ENCODE data around the gene LMOD3.

LMOD3 gene

GRCh38 chr3:69122403-69122802 is at the start of gene LMOD3:
Gene LMOD3 (minus strand): TSS chr3:69122595. CDS start chr3:69122386, 209 bp downstream.
- in situ Hi-C loops (cut with HindIII; ENCODE audit: low sequenced_read_pairs): loop anchor here (25.0 kb wide), 1 partner anchor 540 kb away; no protein-coding TSS in a partner anchor

- in situ Hi-C loops (cut with HindIII; ENCODE audit: low sequenced_read_pairs): loop anchor here (25.0 kb wide), 1 partner anchor 140 kb away; no protein-coding TSS in a partner anchor
These were observed 49.7 kb upstream of the LMOD3 start for GRCh38 chr3:69172058-69172457.

GRCh38 chr3:69166446-69166845 is 44.1 kb upstream of the LMOD3 start:
- in situ Hi-C loops (cut with HindIII; ENCODE audit: low sequenced_read_pairs): loop anchor here (25.0 kb wide), 1 partner anchor 146 kb away; no protein-coding TSS in a partner anchor

- in situ Hi-C loops (cut with HindIII; ENCODE audit: low sequenced_read_pairs): loop anchor here (25.0 kb wide), 1 partner anchor 147 kb away; no protein-coding TSS in a partner anchor
These were observed 43.3 kb upstream of the LMOD3 start for GRCh38 chr3:69165744-69166143.

GRCh38 chr3:69164296-69164695 is 41.9 kb upstream of the LMOD3 start:
- in situ Hi-C loops (cut with HindIII; ENCODE audit: low sequenced_read_pairs): loop anchor here (25.0 kb wide), 1 partner anchor 148 kb away; no protein-coding TSS in a partner anchor

- in situ Hi-C loops (cut with HindIII; ENCODE audit: low sequenced_read_pairs): loop anchor here (25.0 kb wide), 1 partner anchor 150 kb away; no protein-coding TSS in a partner anchor
These were observed 40.0 kb upstream of the LMOD3 start for GRCh38 chr3:69162308-69162980.

GRCh38 chr3:69161587-69162307 is 39.4 kb upstream of the LMOD3 start:
- in situ Hi-C loops (cut with HindIII; ENCODE audit: low sequenced_read_pairs): loop anchor here (25.0 kb wide), 1 partner anchor 151 kb away; no protein-coding TSS in a partner anchor

- in situ Hi-C loops (cut with HindIII; ENCODE audit: low sequenced_read_pairs): loop anchor here (25.0 kb wide), 1 partner anchor 152 kb away; no protein-coding TSS in a partner anchor
These were observed 38.1 kb upstream of the LMOD3 start for GRCh38 chr3:69160525-69160924.

- in situ Hi-C loops (cut with HindIII; ENCODE audit: low sequenced_read_pairs): loop anchor here (25.0 kb wide), 1 partner anchor 152 kb away; no protein-coding TSS in a partner anchor
These were observed 37.7 kb upstream of the LMOD3 start for GRCh38 chr3:69160107-69160506.

GRCh38 chr3:69149586-69149985 is 27.2 kb upstream of the LMOD3 start:
- in situ Hi-C loops (cut with HindIII; ENCODE audit: low sequenced_read_pairs): no loop called here

GRCh38 chr3:69145688-69146087 is 23.3 kb upstream of the LMOD3 start:
- in situ Hi-C loops (cut with HindIII; ENCODE audit: low sequenced_read_pairs): no loop called here

- in situ Hi-C loops (cut with HindIII; ENCODE audit: low sequenced_read_pairs): no loop called here
These were observed 22.3 kb upstream of the LMOD3 start for GRCh38 chr3:69144631-69145245.

GRCh38 chr3:69143612-69144011 is 21.2 kb upstream of the LMOD3 start:
- in situ Hi-C loops (cut with HindIII; ENCODE audit: low sequenced_read_pairs): no loop called here

- in situ Hi-C loops (cut with HindIII; ENCODE audit: low sequenced_read_pairs): no loop called here
These were observed 20.5 kb upstream of the LMOD3 start for GRCh38 chr3:69142797-69143454.

- in situ Hi-C loops (cut with HindIII; ENCODE audit: low sequenced_read_pairs): no loop called here
These were observed 19.7 kb upstream of the LMOD3 start for GRCh38 chr3:69142090-69142489.

GRCh38 chr3:69141313-69141712 is 18.9 kb upstream of the LMOD3 start:
- in situ Hi-C loops (cut with HindIII; ENCODE audit: low sequenced_read_pairs): no loop called here

- in situ Hi-C loops (cut with HindIII; ENCODE audit: low sequenced_read_pairs): no loop called here
These were observed 15.0 kb upstream of the LMOD3 start for GRCh38 chr3:69137412-69137811.

- in situ Hi-C loops (cut with HindIII; ENCODE audit: low sequenced_read_pairs): no loop called here
These were observed 14.6 kb upstream of the LMOD3 start for GRCh38 chr3:69137005-69137404.

GRCh38 chr3:69130689-69131088 is 8.3 kb upstream of the LMOD3 start:
- in situ Hi-C loops (cut with HindIII; ENCODE audit: low sequenced_read_pairs): no loop called here

GRCh38 chr3:69129531-69129930 is 7.1 kb upstream of the LMOD3 start:
- in situ Hi-C loops (cut with HindIII; ENCODE audit: low sequenced_read_pairs): no loop called here

GRCh38 chr3:69128509-69128908 is 6.1 kb upstream of the LMOD3 start:
- in situ Hi-C loops (cut with HindIII; ENCODE audit: low sequenced_read_pairs): no loop called here
